ENCODE results near the gene SPACDR.
A peak's percentile ranks its signal among the peaks of the same experiment; 100 is the strongest.

The SPACDR gene

DNA sequence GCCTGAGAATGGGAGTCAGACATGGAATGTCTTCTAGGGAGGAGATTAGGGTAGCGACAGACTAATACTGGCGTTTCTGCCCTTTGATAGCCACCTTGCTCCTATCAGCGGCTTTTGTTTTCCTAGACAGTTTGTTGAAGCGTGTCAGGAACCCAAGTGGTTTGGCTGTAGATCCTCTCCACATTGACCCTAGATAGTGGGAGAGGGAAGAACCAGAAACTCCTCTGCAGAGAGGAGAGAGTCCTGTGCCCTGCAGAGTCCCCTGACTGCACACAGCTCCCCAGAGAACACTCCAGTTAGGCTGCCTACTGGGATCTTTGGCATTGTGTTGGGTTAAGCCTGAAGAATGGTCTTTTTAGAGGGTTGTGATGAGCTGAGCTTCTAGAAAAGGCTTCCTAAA lies 32.0 kb downstream of the SPACDR start:
- TF ChIP-seq POLR2A (IDR thresholded peaks at IDR 0.05; ENCODE audit: low read depth, low read length), result no peak
- FAIRE-seq, result no peak
- DNase-seq (ENCODE audit: insufficient read length, low spot score), result no peak

DNA sequence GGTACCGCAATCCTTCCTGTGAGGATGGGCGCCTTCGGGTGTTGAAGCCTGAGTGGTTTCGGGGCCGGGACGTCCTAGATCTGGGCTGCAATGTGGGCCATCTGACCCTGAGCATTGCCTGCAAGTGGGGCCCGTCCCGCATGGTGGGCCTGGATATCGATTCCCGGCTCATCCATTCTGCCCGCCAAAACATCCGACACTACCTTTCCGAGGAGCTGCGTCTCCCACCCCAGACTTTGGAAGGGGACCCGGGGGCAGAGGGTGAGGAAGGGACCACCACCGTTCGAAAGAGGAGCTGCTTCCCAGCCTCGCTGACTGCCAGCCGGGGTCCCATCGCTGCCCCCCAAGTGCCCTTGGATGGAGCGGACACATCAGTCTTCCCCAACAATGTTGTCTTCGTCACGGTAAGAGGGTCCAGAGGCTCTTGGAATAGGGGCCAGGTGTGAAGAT lies 32.7 kb downstream of the SPACDR start:
- DNase-seq (ENCODE audit: insufficient read length, low spot score) (no peak), FAIRE-seq (no peak)
- no peak for TF ChIP-seq POLR2A (IDR thresholded peaks at IDR 0.05; ENCODE audit: low read depth, low read length)

DNA sequence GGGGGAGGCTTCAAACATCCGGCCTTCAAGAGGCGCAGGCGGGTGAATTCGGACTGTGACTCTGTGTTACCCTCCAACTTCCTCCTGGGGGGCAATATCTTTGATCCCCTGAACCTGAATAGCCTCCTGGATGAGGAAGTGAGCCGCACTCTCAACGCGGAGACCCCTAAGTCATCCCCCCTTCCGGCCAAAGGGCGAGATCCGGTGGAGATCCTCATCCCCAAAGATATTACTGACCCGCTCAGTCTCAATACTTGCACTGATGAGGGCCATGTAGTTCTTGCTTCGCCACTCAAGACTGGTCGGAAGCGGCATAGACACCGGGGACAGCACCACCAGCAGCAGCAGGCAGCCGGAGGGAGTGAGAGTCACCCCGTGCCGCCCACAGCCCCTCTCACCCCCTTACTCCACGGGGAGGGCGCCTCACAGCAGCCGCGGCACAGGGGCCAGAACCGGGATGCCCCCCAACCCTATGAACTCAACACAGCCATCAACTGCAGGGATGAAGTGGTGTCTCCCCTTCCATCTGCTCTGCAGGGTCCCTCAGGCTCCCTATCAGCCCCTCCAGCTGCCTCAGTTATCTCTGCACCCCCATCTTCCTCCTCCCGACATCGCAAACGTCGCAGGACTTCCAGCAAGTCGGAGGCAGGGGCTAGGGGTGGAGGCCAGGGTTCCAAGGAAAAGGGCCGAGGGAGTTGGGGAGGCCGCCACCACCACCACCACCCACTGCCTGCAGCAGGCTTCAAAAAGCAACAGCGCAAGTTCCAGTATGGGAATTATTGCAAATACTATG lies 33.4 kb downstream of the SPACDR start:
- no peak for TF ChIP-seq POLR2A (IDR thresholded peaks at IDR 0.05; ENCODE audit: low read depth, low read length)
- no peak for DNase-seq (ENCODE audit: insufficient read length, low spot score)
- no peak for FAIRE-seq

DNA sequence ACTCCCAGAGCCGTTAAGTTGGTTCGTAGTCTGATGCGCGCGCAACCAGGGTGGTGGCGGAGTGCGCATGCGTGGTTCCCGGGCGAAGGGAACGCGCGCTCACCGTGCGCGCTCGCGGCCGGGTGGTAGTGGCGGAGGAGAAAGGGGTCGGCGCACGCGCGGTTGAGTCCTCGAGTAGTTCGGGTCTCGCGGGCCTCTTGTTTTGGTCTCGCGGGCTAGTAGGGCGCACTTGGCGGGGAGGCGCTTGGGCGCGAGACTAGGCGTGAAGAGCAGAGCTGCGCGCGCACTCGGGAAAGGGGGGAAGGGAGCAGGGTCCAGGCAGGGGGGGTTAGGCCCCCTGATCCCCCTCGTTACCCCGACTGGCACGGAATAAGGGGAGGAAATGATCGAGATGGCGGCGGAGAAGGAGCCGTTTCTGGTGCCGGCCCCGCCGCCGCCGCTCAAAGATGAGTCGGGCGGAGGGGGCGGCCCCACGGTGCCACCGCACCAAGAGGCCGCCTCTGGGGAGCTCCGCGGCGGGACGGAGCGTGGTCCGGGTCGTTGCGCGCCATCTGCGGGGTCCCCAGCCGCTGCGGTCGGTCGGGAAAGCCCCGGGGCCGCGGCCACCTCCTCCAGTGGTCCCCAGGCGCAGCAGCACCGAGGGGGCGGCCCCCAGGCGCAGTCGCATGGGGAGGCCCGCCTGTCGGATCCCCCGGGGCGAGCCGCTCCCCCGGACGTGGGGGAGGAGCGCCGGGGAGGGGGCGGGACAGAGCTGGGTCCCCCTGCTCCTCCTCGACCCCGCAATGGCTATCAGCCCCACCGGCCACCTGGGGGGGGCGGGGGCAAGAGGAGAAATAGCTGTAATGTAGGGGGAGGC lies 34.2 kb downstream of the SPACDR start, which contains the start of gene MEPCE:
Gene MEPCE (plus strand): TSS at position 195 of the 856 bp plus-strand sequence. CDS start 188 bp downstream, at position 383.
- FAIRE-seq (no peak), DNase-seq (ENCODE audit: insufficient read length, low spot score) (peak; percentile 91)
- TF ChIP-seq POLR2A (IDR thresholded peaks at IDR 0.05; ENCODE audit: low read depth, low read length), result peak; percentile 13; the same call in 1 of the 2 replicates

DNA sequence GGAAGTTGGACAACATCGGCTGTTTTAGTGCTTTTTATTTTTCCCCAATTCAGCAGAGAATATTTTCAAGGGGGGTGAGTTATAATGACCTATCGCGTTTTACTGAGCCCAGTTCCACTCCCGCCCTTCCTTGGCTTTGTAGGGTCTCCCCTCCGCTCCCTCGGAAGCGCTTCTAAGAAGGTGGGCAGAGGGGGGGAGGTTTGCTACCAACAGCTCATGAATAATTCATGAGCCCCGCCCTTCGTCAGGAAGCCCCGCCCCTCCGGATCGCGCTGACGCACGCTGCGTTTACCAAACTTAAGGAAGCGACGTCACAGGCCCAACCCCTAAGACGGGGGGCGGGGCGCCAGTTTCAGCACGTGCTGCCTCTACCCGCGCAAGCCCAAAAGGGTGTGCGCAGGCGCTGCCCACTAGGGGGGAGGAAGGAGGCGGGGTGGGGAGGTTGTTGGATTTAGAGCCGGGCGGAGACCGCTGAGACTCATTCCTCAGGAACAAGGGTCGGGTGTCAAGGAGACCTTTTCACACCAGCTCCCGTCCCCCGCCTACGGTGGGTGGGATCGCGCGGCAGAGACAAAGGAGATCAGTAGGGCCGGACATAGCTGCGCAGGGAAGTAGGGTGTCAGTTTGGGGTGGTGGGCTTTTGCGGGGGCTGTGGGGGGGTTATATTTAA lies 35.0 kb downstream of the SPACDR start:
- TF ChIP-seq POLR2A (IDR thresholded peaks at IDR 0.05; ENCODE audit: low read depth, low read length), result peak; percentile 96
- DNase-seq (ENCODE audit: insufficient read length, low spot score) (peak; percentile 82), FAIRE-seq (no peak)

DNA sequence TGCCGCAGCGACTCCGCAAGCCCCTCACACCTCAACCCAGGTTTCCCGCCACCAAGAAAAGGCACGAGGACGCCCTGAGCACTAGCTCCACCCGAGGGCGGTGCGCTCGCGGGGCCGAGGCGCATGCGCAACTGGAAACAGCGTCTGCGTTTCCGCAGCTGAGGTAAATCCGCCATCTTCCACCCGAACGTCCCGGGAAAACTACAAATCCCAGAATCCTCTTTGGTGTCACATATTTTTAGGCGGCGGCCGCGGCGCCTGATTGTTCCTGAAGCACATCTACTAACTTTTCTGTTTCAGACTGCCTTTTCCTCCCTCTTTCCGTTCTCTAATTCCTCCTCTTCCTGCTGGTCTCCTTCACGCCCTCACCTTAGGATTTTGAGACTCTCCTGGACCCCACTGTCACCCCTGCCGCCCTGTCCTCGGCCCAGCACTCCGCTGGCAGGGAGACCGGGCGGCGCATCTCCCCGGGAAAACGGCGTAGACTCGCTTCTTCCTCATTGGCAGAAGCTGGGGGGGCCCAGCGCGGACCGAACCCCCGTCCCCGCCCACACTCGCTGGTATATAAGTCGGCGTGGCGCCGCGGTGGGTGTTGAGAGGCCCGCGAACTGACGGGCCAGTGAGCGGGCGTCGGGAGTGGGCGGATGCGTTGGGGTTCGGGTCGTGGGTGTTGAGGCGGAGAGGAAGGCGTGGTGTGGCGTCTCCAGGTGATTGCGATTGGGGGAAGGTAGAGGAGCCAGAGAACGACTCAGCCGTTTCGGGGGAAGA lies 35.7 kb downstream of the SPACDR start, which contains the start of gene ZCWPW1:
Gene ZCWPW1 (minus strand): TSS at position 505 of the 768 bp plus-strand sequence. CDS start 8,054 bp downstream, outside the sequence.
- TF ChIP-seq POLR2A (IDR thresholded peaks at IDR 0.05; ENCODE audit: low read depth, low read length), result peak; percentile 100
- peak; percentile 23 for FAIRE-seq
- DNase-seq (ENCODE audit: insufficient read length, low spot score), result peak; percentile 87

DNA sequence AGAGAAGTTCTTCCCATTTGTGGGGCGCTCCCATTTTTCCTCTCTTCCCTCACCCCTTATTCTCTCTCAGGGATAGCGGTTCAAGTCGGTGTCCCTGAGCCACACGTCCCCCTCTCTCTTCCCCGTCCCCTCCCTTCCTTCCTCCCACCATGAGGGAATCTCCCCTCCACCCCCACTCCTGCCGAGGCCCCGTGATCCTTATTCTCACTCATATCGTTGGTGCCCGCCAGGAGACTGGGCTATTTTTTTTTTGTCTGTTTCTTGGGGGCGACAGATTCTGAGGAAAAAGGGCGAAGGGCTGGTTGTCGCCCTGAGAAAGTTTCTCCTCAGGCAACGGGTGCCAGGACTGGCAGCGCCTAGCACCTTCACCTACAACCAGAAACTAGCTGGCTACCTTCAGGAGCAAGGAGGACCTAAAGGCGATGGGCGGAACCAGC lies 36.3 kb downstream of the SPACDR start:
- no peak for FAIRE-seq
- no peak for DNase-seq (ENCODE audit: insufficient read length, low spot score)
- no peak for TF ChIP-seq POLR2A (IDR thresholded peaks at IDR 0.05; ENCODE audit: low read depth, low read length)

DNA sequence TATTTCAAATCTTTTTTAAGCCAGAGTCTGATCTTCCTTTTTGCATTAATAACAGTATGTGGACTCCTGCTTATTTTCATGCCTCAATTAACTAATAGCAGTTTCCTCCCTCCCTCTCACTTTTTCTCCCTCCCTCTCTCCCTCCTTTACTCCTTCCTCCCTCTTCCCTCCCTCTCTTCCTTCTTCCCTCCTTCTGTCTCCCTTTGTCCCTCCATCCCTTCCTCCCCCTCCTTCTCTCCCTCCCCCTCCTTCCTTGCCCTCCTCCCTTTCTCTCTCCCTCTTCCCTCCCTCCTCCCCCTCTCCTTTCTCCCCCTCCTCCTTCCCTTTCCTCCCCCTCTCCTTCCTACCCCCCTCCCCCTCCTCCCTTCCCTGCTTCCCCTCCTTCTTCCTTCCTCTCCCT lies 37.5 kb downstream of the SPACDR start:
- FAIRE-seq (no peak), DNase-seq (ENCODE audit: insufficient read length, low spot score) (no peak)
- TF ChIP-seq POLR2A (IDR thresholded peaks at IDR 0.05; ENCODE audit: low read depth, low read length), result no peak

DNA sequence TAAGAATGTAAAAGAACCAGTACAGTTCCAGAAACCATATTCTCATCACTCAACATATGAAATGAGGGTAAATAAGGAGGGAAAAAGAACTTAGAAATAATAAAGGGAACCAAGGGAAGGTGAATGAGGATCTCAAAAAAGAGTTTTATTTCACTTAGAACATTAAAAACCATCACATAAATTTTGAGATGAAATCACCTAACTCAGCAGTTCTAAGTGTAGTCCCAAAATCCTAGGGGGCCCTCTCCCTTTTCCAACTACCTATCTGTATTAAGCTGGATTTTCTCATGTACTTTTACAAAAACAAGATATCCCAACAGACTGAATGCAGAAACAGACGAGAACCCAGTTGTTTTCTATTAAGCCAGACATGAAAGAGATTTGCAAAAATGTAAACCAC lies 38.7 kb downstream of the SPACDR start:
- FAIRE-seq (no peak), DNase-seq (ENCODE audit: insufficient read length, low spot score) (no peak)
- TF ChIP-seq POLR2A (IDR thresholded peaks at IDR 0.05; ENCODE audit: low read depth, low read length), result no peak

DNA sequence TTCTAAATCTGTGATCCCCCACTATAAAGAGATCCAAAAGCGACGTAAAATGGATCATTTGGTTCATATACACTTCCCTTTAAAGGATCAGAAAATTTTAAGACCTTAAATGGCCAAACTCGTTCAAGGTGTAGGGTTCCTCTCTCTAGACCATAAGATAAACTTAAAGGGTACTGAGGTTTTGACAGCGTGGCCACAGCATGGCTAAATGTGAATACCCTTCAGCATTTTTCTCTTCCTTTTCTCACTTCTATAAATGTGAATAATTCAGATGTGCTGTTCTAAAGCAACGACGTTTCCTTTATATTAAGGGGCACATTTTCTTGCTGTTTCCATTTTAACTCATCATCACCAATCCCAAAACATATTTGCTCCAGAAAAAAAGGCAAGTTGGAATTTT lies 40.7 kb downstream of the SPACDR start:
- no peak for FAIRE-seq
- no peak for TF ChIP-seq POLR2A (IDR thresholded peaks at IDR 0.05; ENCODE audit: low read depth, low read length)
- DNase-seq (ENCODE audit: insufficient read length, low spot score), result no peak

DNA sequence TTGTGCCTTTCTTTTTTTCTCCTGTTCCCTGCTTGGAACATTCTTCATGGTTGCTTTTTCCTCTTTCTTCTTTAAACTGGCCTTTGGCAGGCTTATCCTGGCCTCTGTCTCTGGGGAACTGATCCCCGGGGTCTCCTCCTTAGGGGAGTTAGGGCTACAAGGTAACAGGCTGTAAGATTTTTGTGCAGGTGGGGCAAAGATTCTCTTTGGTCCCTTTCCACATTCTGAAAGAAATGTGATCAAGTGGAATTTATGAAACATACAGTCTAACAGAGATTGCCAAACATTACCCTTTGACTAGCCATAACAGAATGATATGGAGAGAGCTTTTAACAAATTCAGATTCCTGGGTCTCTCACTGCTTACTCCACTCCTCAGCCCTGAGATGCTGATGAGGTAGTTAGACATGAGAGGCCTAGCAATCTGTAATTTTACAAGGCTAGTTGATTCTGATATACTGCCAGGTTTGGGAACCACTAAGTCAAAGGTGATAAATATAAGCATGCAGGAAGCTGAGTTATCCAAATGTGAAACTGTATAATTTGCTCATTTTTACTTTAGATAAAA lies 44.3 kb downstream of the SPACDR start:
- FAIRE-seq (no peak), DNase-seq (ENCODE audit: insufficient read length, low spot score) (no peak)
- TF ChIP-seq POLR2A (IDR thresholded peaks at IDR 0.05; ENCODE audit: low read depth, low read length), result no peak

DNA sequence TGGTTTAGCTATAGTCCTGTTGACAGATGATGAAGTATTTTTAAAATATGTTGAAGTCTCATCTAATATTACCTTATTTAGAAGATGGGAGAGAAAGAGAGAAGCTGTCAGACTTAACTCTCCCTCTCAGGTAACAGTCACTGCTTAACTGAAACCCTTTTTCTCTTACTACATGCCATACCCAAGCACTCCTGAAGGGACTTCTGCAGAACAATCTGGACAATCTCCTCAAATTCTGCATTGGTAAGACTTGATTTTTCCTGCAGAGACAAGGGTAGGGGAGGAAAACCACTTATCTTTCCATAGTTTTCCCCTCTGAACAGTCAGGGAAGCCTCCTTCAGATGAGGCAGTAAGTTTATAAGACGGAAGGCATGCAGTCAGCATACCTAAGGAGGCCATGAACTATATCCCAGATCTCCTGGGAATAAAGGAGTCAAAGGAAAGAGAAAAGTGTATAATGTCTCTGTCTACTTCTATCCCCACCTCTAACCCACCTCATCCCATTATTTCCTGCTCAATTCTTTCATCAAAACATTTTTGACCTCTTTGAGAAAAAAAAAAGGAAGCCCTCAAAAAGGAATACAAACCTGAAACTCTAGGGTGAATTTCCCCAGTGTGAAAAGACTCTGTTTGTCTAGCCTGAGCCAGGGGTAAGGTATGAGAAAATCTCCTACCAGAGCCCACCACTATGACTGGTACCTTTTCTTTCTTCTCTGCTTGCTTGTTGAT lies 45.0 kb downstream of the SPACDR start:
- TF ChIP-seq POLR2A (IDR thresholded peaks at IDR 0.05; ENCODE audit: low read depth, low read length), result no peak
- DNase-seq (ENCODE audit: insufficient read length, low spot score), result no peak
- FAIRE-seq, result no peak

Data from H54 (cell line).